GM12878 (cell line): ENCODE data around the gene PGK2.

Experiments
- BACH1 ChIP-seq: fragments of 450-650 bp; IDR thresholded peaks from 2 replicates; pipeline ENCODE4 v1.6.1; 2017; ENCODE audit warnings: mild to moderate bottlenecking, borderline replicate concordance
- CEBPB ChIP-seq, 2 experiments: fragments of 150-350 bp in 1 of 2; IDR thresholded peaks; 2 replicates each; pipeline ENCODE4 v1.6.1; 2012 to 2014; ENCODE audit warnings: low read depth in 2 of 2, low read length in 2 of 2, borderline replicate concordance in 1 of 2, inconsistent platforms in 1 of 2
- CTCF ChIP-seq, 3 experiments: IDR thresholded peaks in 2 of 3; conservative IDR thresholded peaks in 1 of 3; 2 replicates each; pipeline ENCODE4 v1.5.1; 2011; ENCODE audit warnings: low read depth in 3 of 3, low read length in 3 of 3, mild to moderate bottlenecking in 3 of 3, control low read depth in 2 of 3, moderate library complexity in 2 of 3, inconsistent platforms in 1 of 3, mixed read lengths in 1 of 3; ENCODE audit not compliant: control insufficient read depth in 2 of 3, insufficient read depth in 1 of 3; ENCODE audit errors: extremely low read depth in 1 of 3
- EP300 ChIP-seq, 2 experiments: fragments of 150-350 bp in 1 of 2; IDR thresholded peaks; 2 replicates each; pipeline ENCODE4 v1.6.1; 2011 to 2012; ENCODE audit warnings: low read depth in 2 of 2, low read length in 2 of 2, borderline replicate concordance in 1 of 2, improper control_type of control experiment in 1 of 2, inconsistent platforms in 1 of 2; ENCODE audit not compliant: control insufficient read depth in 1 of 2
- GABPA ChIP-seq: IDR thresholded peaks from 2 replicates; pipeline ENCODE4 v1.6.1; 2014; ENCODE audit warnings: antibody characterized with exemption, low read depth, mild to moderate bottlenecking, inconsistent platforms
- HDAC2 ChIP-seq: fragments of 200-600 bp; sonication (generic); IDR thresholded peaks from 2 replicates; pipeline ENCODE4 v1.6.1; 2017
- KAT2A ChIP-seq: conservative IDR thresholded peaks from 2 replicates; pipeline ENCODE4 v1.6.1; 2011; ENCODE audit warnings: low read depth, low read length; ENCODE audit not compliant: control insufficient read depth
- NR2C2 ChIP-seq: IDR thresholded peaks from 2 replicates; pipeline ENCODE4 v1.6.1; 2011; ENCODE audit warnings: borderline replicate concordance, low read depth; ENCODE audit not compliant: control insufficient read depth, insufficient read length
- TAF1 ChIP-seq: IDR thresholded peaks from 2 replicates; pipeline ENCODE4 v1.6.1; 2011; ENCODE audit warnings: mild to moderate bottlenecking, low read depth, low read length, borderline replicate concordance
- ZBTB11 ChIP-seq: fragments of 450-650 bp; formaldehyde crosslinking; IDR thresholded peaks from 2 replicates; pipeline ENCODE4 v1.5.0; 2022; ENCODE audit warnings: mild to moderate bottlenecking, missing genetic modification characterization
- ZBTB40 ChIP-seq: fragments of 450-650 bp; IDR thresholded peaks from 2 replicates; pipeline ENCODE4 v1.6.1; 2016; ENCODE audit warnings: mild to moderate bottlenecking, moderate library complexity, borderline replicate concordance
- ZNF24 ChIP-seq: fragments of 450-650 bp; IDR thresholded peaks from 2 replicates; pipeline ENCODE4 v1.6.1; 2017; ENCODE audit warnings: antibody characterized with exemption, mild to moderate bottlenecking

GRCh38 chr6:49739423-49739822 lies 47.7 kb downstream of the PGK2 start:
- TF ChIP-seq KAT2A, result no peak
- no peak for TF ChIP-seq TAF1
- TF ChIP-seq HDAC2, result no peak
- no peak for TF ChIP-seq NR2C2
- TF ChIP-seq EP300 (IDR thresholded peaks at IDR 0.05; ENCODE audit: borderline replicate concordance in 1 of 2, control insufficient read depth in 1 of 2, low read depth in 2 of 2, low read length in 2 of 2), result no peak
- no peak for TF ChIP-seq CEBPB (IDR thresholded peaks at IDR 0.05; ENCODE audit: borderline replicate concordance in 1 of 2, low read depth in 2 of 2, low read length in 2 of 2)
- no peak for TF ChIP-seq CTCF (IDR thresholded peaks at IDR 0.05 in 2 of 3, conservative IDR thresholded peaks at IDR 0.05 in 1 of 3; ENCODE audit: control insufficient read depth in 2 of 3, extremely low read depth in 1 of 3, insufficient read depth in 1 of 3, low read depth in 3 of 3, low read length in 3 of 3)
- TF ChIP-seq ZBTB40, result no peak
- TF ChIP-seq ZNF24, result no peak
- no peak for TF ChIP-seq BACH1
- no peak for TF ChIP-seq ZBTB11 (CRISPR knock-in tag)
- TF ChIP-seq GABPA, result no peak
